ENCODE data around the gene APLP2.
"Not testable (repeated sequence)": the region's sequence is repeated elsewhere in the genome, so short reads cannot be mapped to it uniquely, and the experiment has no call there.

APLP2 gene

GRCh38 chr11:130170345-130170744 is 100.7 kb downstream of the APLP2 start:
- no peak for DNase-seq (ENCODE audit: low read depth)

- DNase-seq (ENCODE audit: low read depth): no peak
Observed at GRCh38 chr11:130171534-130171933, 101.8 kb downstream of the APLP2 start.

GRCh38 chr11:130172001-130172400 is 102.3 kb downstream of the APLP2 start:
- not testable (repeated sequence) for DNase-seq (ENCODE audit: low read depth)

GRCh38 chr11:130174642-130175041 is 104.9 kb downstream of the APLP2 start:
- DNase-seq (ENCODE audit: low read depth): no peak

GRCh38 chr11:130175898-130176297 is 106.2 kb downstream of the APLP2 start:
- DNase-seq (ENCODE audit: low read depth): no peak

GRCh38 chr11:130177782-130178181 is 108.1 kb downstream of the APLP2 start:
- no peak for DNase-seq (ENCODE audit: low read depth)

GRCh38 chr11:130178441-130179339 is 109.0 kb downstream of the APLP2 start:
- DNase-seq (ENCODE audit: low read depth): no peak

GRCh38 chr11:130179396-130180306 is 110.0 kb downstream of the APLP2 start:
- no peak for DNase-seq (ENCODE audit: low read depth)

- no peak for DNase-seq (ENCODE audit: low read depth)
Observed at GRCh38 chr11:130180491-130180890, 110.8 kb downstream of the APLP2 start.

- no peak for DNase-seq (ENCODE audit: low read depth)
Observed at GRCh38 chr11:130180896-130181294, 111.2 kb downstream of the APLP2 start.

GRCh38 chr11:130181295-130182272 is 111.9 kb downstream of the APLP2 start:
- no peak for DNase-seq (ENCODE audit: low read depth)

- no peak for DNase-seq (ENCODE audit: low read depth)
Observed at GRCh38 chr11:130183878-130184610, 114.3 kb downstream of the APLP2 start.

GRCh38 chr11:130187096-130187495 is 117.4 kb downstream of the APLP2 start:
- no peak for DNase-seq (ENCODE audit: low read depth)

GRCh38 chr11:130188047-130188446 is 118.4 kb downstream of the APLP2 start:
- no peak for DNase-seq (ENCODE audit: low read depth)

GRCh38 chr11:130188585-130189347 is 119.1 kb downstream of the APLP2 start:
- no peak for DNase-seq (ENCODE audit: low read depth)

GRCh38 chr11:130189492-130190210 is 120.0 kb downstream of the APLP2 start:
- no peak for DNase-seq (ENCODE audit: low read depth)

GRCh38 chr11:130190371-130190881 is 120.7 kb downstream of the APLP2 start:
- DNase-seq (ENCODE audit: low read depth): no peak

GRCh38 chr11:130191896-130192295 is 122.2 kb downstream of the APLP2 start:
- no peak for DNase-seq (ENCODE audit: low read depth)

GRCh38 chr11:130192845-130193267 is 123.2 kb downstream of the APLP2 start:
- no peak for DNase-seq (ENCODE audit: low read depth)

Data from T follicular helper cell (primary cell).